Adrenal gland (tissue), 5 donors: ENCODE results near the gene GUCY2F.

Experiments
- POLR2A ChIP-seq, 2 donors: fragments of 450-650 bp; IDR thresholded peaks; one replicate each; pipeline ENCODE4 v1.6.1; 2017; ENCODE audit warnings: antibody characterized with exemption in 2 of 2, mild to moderate bottlenecking in 2 of 2, moderate library complexity in 1 of 2
- TF ChIP-seq, protein P1 (sequence below), 6 experiments: fragments of 450-650 bp in 4 of 6; fragments of 200-600 bp in 2 of 6; sonication (generic) in 1 of 6; IDR thresholded peaks; 1 replicate in 5 of 6; 2 replicates in 1 of 6; pipeline versions ENCODE4 v1.5.1 to v1.8.0; 2016 to 2021; ENCODE audit warnings: antibody characterized with exemption in 6 of 6, mild to moderate bottlenecking in 2 of 6, moderate library complexity in 1 of 6
- donor health status: DM: no; HTN: no; CAD: no.

DNA sequence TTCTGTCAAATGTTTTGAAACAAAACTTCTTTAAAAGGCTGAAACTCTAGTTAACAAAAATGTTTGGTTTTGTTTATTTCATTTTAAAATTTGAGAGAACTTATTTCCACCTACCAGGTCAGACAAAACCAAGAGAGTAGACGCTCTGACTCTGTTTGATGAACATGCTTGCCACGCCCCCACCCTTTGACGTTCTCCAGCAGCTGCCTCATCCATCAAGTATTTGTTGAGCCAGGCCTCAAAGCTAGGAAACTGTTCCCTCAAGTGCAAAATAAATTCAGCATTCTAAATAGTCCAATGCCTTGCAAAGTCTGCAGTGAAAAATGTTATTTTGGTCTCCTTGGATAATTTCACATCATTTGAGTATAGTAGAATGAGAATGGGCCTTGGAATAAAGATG is 121.6 kb downstream of the GUCY2F start:
- TF ChIP-seq POLR2A (IDR thresholded peaks at IDR 0.05), result no peak
- TF ChIP-seq, protein P1, sequence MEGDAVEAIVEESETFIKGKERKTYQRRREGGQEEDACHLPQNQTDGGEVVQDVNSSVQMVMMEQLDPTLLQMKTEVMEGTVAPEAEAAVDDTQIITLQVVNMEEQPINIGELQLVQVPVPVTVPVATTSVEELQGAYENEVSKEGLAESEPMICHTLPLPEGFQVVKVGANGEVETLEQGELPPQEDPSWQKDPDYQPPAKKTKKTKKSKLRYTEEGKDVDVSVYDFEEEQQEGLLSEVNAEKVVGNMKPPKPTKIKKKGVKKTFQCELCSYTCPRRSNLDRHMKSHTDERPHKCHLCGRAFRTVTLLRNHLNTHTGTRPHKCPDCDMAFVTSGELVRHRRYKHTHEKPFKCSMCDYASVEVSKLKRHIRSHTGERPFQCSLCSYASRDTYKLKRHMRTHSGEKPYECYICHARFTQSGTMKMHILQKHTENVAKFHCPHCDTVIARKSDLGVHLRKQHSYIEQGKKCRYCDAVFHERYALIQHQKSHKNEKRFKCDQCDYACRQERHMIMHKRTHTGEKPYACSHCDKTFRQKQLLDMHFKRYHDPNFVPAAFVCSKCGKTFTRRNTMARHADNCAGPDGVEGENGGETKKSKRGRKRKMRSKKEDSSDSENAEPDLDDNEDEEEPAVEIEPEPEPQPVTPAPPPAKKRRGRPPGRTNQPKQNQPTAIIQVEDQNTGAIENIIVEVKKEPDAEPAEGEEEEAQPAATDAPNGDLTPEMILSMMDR (IDR thresholded peaks at IDR 0.05), result no peak
